Nucleus accumbens (tissue), 56 donors: ENCODE results near the gene RAB17.

Experiments used
- DNase-seq, 56 donors: peaks; one replicate each; lab custom pipeline; 2025; lab: John Stamatoyannopoulos, UW

RAB17 gene

GRCh38 chr2:237525559-237526157 lies 64.9 kb downstream of the RAB17 start:
- no peak for DNase-seq

- DNase-seq: no peak
These were observed 65.9 kb downstream of the RAB17 start for GRCh38 chr2:237524631-237525030.
